ENCODE measurements around the gene MAGI2.
A peak's percentile ranks its signal among the peaks of the same experiment; 100 is the strongest.

The MAGI2 gene

GRCh38 chr7:78363866-78364265 is 1089.6 kb downstream of the MAGI2 start:
- H3K36me3 ChIP-seq (replicated peaks) = no peaks in the 10 kb centered on the region
- in situ Hi-C loops (cut with HindIII; ENCODE audit: low pct_ligation_motif_present, low sequenced_read_pairs) = no loop called here
- no peaks in the 10 kb centered on the region for H3K27me3 ChIP-seq (replicated peaks)
- H3K27ac ChIP-seq = no peak overlapping the region
- no peak overlapping the region for H3K4me3 ChIP-seq (ENCODE audit: low read depth, low read length)
- no peak for DNase-seq
- TF ChIP-seq, protein P1, sequence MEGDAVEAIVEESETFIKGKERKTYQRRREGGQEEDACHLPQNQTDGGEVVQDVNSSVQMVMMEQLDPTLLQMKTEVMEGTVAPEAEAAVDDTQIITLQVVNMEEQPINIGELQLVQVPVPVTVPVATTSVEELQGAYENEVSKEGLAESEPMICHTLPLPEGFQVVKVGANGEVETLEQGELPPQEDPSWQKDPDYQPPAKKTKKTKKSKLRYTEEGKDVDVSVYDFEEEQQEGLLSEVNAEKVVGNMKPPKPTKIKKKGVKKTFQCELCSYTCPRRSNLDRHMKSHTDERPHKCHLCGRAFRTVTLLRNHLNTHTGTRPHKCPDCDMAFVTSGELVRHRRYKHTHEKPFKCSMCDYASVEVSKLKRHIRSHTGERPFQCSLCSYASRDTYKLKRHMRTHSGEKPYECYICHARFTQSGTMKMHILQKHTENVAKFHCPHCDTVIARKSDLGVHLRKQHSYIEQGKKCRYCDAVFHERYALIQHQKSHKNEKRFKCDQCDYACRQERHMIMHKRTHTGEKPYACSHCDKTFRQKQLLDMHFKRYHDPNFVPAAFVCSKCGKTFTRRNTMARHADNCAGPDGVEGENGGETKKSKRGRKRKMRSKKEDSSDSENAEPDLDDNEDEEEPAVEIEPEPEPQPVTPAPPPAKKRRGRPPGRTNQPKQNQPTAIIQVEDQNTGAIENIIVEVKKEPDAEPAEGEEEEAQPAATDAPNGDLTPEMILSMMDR (IDR thresholded peaks at IDR 0.05; ENCODE audit: low read depth, low read length, missing control alignments) = peak; percentile 35

GRCh38 chr7:78359836-78360235 is 1093.6 kb downstream of the MAGI2 start:
- no peak for DNase-seq
- Histone ChIP-seq H3K27me3 (replicated peaks) (no peaks in the 10 kb centered on the region), H3K36me3 (replicated peaks) (no peaks in the 10 kb centered on the region), H3K4me3 (ENCODE audit: low read depth, low read length) (no peak overlapping the region), H3K27ac (no peak overlapping the region)
- in situ Hi-C loops (cut with HindIII; ENCODE audit: low pct_ligation_motif_present, low sequenced_read_pairs) = no loop called here
- TF ChIP-seq, protein P1 (IDR thresholded peaks at IDR 0.05; ENCODE audit: low read depth, low read length, missing control alignments) = no peak

DNA sequence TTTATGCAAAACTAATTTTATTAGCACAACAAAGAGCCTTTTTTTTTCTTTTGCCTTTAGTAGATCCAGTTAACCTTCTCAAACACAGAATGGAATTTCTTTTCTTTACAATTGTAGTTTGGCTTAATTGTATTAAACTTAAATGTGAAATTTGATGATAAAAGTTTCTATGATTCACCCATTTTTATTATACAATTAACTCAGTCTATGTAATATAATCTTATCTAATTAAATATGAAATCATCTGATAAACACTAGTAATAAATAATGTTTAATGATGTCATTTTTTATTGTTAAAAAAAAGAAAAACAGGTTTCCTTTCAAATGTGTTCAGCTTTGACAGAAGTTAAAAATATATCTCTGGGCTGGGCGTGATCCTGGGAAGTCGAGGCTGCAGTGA is 1095.8 kb downstream of the MAGI2 start:
- DNase-seq = no peak
- H3K27ac ChIP-seq = no peak overlapping the region
- no peaks in the 10 kb centered on the region for H3K27me3 ChIP-seq (replicated peaks)
- in situ Hi-C loops (cut with HindIII; ENCODE audit: low pct_ligation_motif_present, low sequenced_read_pairs) = no loop called here
- no peaks in the 10 kb centered on the region for H3K36me3 ChIP-seq (replicated peaks)
- no peak overlapping the region for H3K4me3 ChIP-seq (ENCODE audit: low read depth, low read length)
- TF ChIP-seq, protein P1 (IDR thresholded peaks at IDR 0.05; ENCODE audit: low read depth, low read length, missing control alignments) = no peak

- no peaks in the 10 kb centered on the region for H3K27me3 ChIP-seq (replicated peaks)
- TF ChIP-seq, protein P1 (IDR thresholded peaks at IDR 0.05; ENCODE audit: low read depth, low read length, missing control alignments) = no peak
- no peak overlapping the region for H3K27ac ChIP-seq
- no peak overlapping the region for H3K4me3 ChIP-seq (ENCODE audit: low read depth, low read length)
- no peak for DNase-seq
- in situ Hi-C loops (cut with HindIII; ENCODE audit: low pct_ligation_motif_present, low sequenced_read_pairs) = no loop called here
- H3K36me3 ChIP-seq (replicated peaks) = no peaks in the 10 kb centered on the region
Observed at GRCh38 chr7:78355834-78356233, 1097.6 kb downstream of the MAGI2 start.

GRCh38 chr7:78350926-78351325 is 1102.5 kb downstream of the MAGI2 start:
- Histone ChIP-seq H3K4me3 (ENCODE audit: low read depth, low read length) (no peak overlapping the region), H3K27ac (no peak overlapping the region)

GRCh38 chr7:78350391-78350790 is 1103.1 kb downstream of the MAGI2 start:
- DNase-seq = no peak
- in situ Hi-C loops (cut with HindIII; ENCODE audit: low pct_ligation_motif_present, low sequenced_read_pairs) = no loop called here
- H3K4me3 ChIP-seq (ENCODE audit: low read depth, low read length) = no peak overlapping the region
- TF ChIP-seq, protein P1 (IDR thresholded peaks at IDR 0.05; ENCODE audit: low read depth, low read length, missing control alignments) = no peak
- no peaks in the 10 kb centered on the region for H3K27me3 ChIP-seq (replicated peaks)
- no peak overlapping the region for H3K27ac ChIP-seq
- no peaks in the 10 kb centered on the region for H3K36me3 ChIP-seq (replicated peaks)

More at GRCh38 chr7:78350926-78351325, 1102.5 kb downstream of the MAGI2 start:
- H3K27me3 ChIP-seq (replicated peaks) = no peaks in the 10 kb centered on the region
- H3K36me3 ChIP-seq (replicated peaks) = no peaks in the 10 kb centered on the region
- no peak for DNase-seq
- TF ChIP-seq, protein P1 (IDR thresholded peaks at IDR 0.05; ENCODE audit: low read depth, low read length, missing control alignments) = no peak
- in situ Hi-C loops (cut with HindIII; ENCODE audit: low pct_ligation_motif_present, low sequenced_read_pairs) = no loop called here
